ENCODE results near the gene MAN1C1. TPM values are rescaled to one million over a fixed set of nuclear protein-coding genes. Genes with fewer than 3 reads are reported as not detected.
"Not testable (repeated sequence)": the region's sequence is repeated elsewhere in the genome, so short reads cannot be mapped to it uniquely, and the experiment has no call there.

MAN1C1 gene
- total RNA-seq, 1 donor from 2014 or later, result 0.20 TPM

- intact Hi-C loops (cut with micrococcal nuclease), result no loop called here
- H3K27me3 Mint-ChIP-seq, result peaks cover 20% of the 10 kb centered on the region
- H3K27ac Mint-ChIP-seq, result no peak overlapping the region
- ChIA-PET CTCF (no interaction called here), POLR2A (no interaction called here)
- no peaks in the 10 kb centered on the region for H3K9me3 Mint-ChIP-seq
- no peak for ATAC-seq (ENCODE audit: low read depth)
- no peak for TF ChIP-seq CTCF (IDR thresholded peaks at IDR 0.05)
- H3K4me1 Mint-ChIP-seq, result peaks cover 6% of the 10 kb centered on the region
- no peak overlapping the region for H3K4me3 Mint-ChIP-seq
- H3K36me3 Mint-ChIP-seq (ENCODE audit: low read depth), result no peaks in the 10 kb centered on the region
- DNase-seq, result no peak
Measured at GRCh38 chr1:25732821-25733220, 116.2 kb downstream of the MAN1C1 start.

GRCh38 chr1:25733271-25733670, 116.7 kb downstream of the MAN1C1 start:
- ChIA-PET CTCF (no interaction called here), POLR2A (no interaction called here)
- no peaks in the 10 kb centered on the region for H3K36me3 Mint-ChIP-seq (ENCODE audit: low read depth)
- H3K27me3 Mint-ChIP-seq, result peaks cover 20% of the 10 kb centered on the region
- no peak overlapping the region for H3K4me3 Mint-ChIP-seq
- intact Hi-C loops (cut with micrococcal nuclease), result no loop called here
- ATAC-seq (ENCODE audit: low read depth), result no peak
- DNase-seq, result no peak
- H3K4me1 Mint-ChIP-seq, result peaks cover 6% of the 10 kb centered on the region
- H3K27ac Mint-ChIP-seq, result no peak overlapping the region
- no peaks in the 10 kb centered on the region for H3K9me3 Mint-ChIP-seq
- TF ChIP-seq CTCF (IDR thresholded peaks at IDR 0.05), result no peak

- DNase-seq; H3K36me3 Mint-ChIP-seq (ENCODE audit: low read depth); H3K4me1 Mint-ChIP-seq; POLR2A ChIA-PET; ATAC-seq (ENCODE audit: low read depth); H3K9me3 Mint-ChIP-seq; intact Hi-C loops (cut with micrococcal nuclease); H3K27ac Mint-ChIP-seq; H3K4me3 Mint-ChIP-seq; CTCF ChIA-PET: not testable (repeated sequence)
- H3K27me3 Mint-ChIP-seq, result peaks cover 18% of the 10 kb centered on the region
Measured at GRCh38 chr1:25734991-25735390, 118.4 kb downstream of the MAN1C1 start.

GRCh38 chr1:25735956-25736529, 119.5 kb downstream of the MAN1C1 start:
- intact Hi-C loops (cut with micrococcal nuclease), result no loop called here

GRCh38 chr1:25737130-25737529, 120.5 kb downstream of the MAN1C1 start:
- POLR2A ChIA-PET, result no interaction called here
- Mint-ChIP-seq H3K4me3 (no peak overlapping the region), H3K27ac (no peak overlapping the region), H3K36me3 (ENCODE audit: low read depth) (no peaks in the 10 kb centered on the region), H3K27me3 (peaks cover 18% of the 10 kb centered on the region), H3K4me1 (no peaks in the 10 kb centered on the region), H3K9me3 (no peaks in the 10 kb centered on the region)
- no peak for TF ChIP-seq CTCF (IDR thresholded peaks at IDR 0.05)
- no peak for DNase-seq
- no peak for ATAC-seq (ENCODE audit: low read depth)
- CTCF ChIA-PET, result no interaction called here
- intact Hi-C loops (cut with micrococcal nuclease), result no loop called here

More at GRCh38 chr1:25735956-25736529, 119.5 kb downstream of the MAN1C1 start:
- Mint-ChIP-seq H3K4me3 (no peak overlapping the region), H3K36me3 (ENCODE audit: low read depth) (no peaks in the 10 kb centered on the region), H3K27me3 (peaks cover 18% of the 10 kb centered on the region), H3K9me3 (no peaks in the 10 kb centered on the region), H3K27ac (no peak overlapping the region), H3K4me1 (no peaks in the 10 kb centered on the region)
- ATAC-seq (ENCODE audit: low read depth) (no peak), DNase-seq (no peak)
- TF ChIP-seq CTCF (IDR thresholded peaks at IDR 0.05), result no peak
- ChIA-PET POLR2A (no interaction called here), CTCF (no interaction called here)

GRCh38 chr1:25738499-25738898, 121.9 kb downstream of the MAN1C1 start:
- ChIA-PET CTCF (no interaction called here), POLR2A (no interaction called here)
- DNase-seq (no peak), ATAC-seq (ENCODE audit: low read depth) (no peak)
- no peaks in the 10 kb centered on the region for H3K9me3 Mint-ChIP-seq
- intact Hi-C loops (cut with micrococcal nuclease), result no loop called here
- H3K36me3 Mint-ChIP-seq (ENCODE audit: low read depth), result no peaks in the 10 kb centered on the region
- H3K4me3 Mint-ChIP-seq, result no peak overlapping the region
- H3K27me3 Mint-ChIP-seq, result peaks cover 14% of the 10 kb centered on the region
- H3K27ac Mint-ChIP-seq, result no peak overlapping the region
- TF ChIP-seq CTCF (IDR thresholded peaks at IDR 0.05), result no peak
- no peaks in the 10 kb centered on the region for H3K4me1 Mint-ChIP-seq
